ENCODE results near the gene HOXA13. TPM values are rescaled to one million over a fixed set of nuclear protein-coding genes. Genes with fewer than 3 reads are reported as not detected.

HOXA13 gene
- total RNA-seq, 4 donors from 2014 or later = not detected

- Histone ChIP-seq H3K27ac (no peak overlapping the region), H3K36me3 (no peaks in the 10 kb centered on the region), H3K4me3 (replicated peaks in 1 of 3) (no peak overlapping the region), H3K9me3 (no peaks in the 10 kb centered on the region), H3K27me3 (peaks cover 89% of the 10 kb centered on the region), H3K4me1 (peaks cover 20 to 29% of the 10 kb centered on the region in 2 donors)
- TF ChIP-seq POLR2A (IDR thresholded peaks at IDR 0.05) = no peak
- TF ChIP-seq CTCF (IDR thresholded peaks at IDR 0.05) = no peak
- no peak for DNase-seq
- 32 to 41% methylated on average over 12 of the region's 12 CpGs for WGBS, 2 donors
- intact Hi-C loops (cut with DNase I) = loop anchor here (10.0 kb wide), 1 partner anchor 1090 kb away; no protein-coding TSS in a partner anchor
These were observed 24.8 kb downstream of the HOXA13 start for GRCh38 chr7:27174874-27175625.

GRCh38 chr7:27173956-27174873, 25.7 kb downstream of the HOXA13 start, which contains the start of gene HOXA10:
Gene HOXA10, minus strand, starts transcription at chr7:27174320. Its CDS starts 14 bp downstream, at chr7:27174306.
- intact Hi-C loops (cut with DNase I) = loop anchor here (10.0 kb wide), 1 partner anchor 1089 kb away; no protein-coding TSS in a partner anchor
- no peak for TF ChIP-seq CTCF (IDR thresholded peaks at IDR 0.05)
- no peak for TF ChIP-seq POLR2A (IDR thresholded peaks at IDR 0.05)
- Histone ChIP-seq H3K27me3 (peaks cover 89% of the 10 kb centered on the region), H3K36me3 (no peaks in the 10 kb centered on the region), H3K4me1 (peaks cover 14 to 30% of the 10 kb centered on the region in 2 donors), H3K4me3 (replicated peaks in 1 of 3) (peak within 1 kb of the TSS in 2 of 3 donors; percentile 7 to 30), H3K9me3 (no peaks in the 10 kb centered on the region), H3K27ac (no peak within 1 kb of the TSS)
- no peak for DNase-seq
- WGBS, 2 donors = 7 to 9% methylated on average over 27 to 32 of the region's 82 CpGs

- intact Hi-C loops (cut with DNase I) = loop anchor here (10.0 kb wide), 1 partner anchor 1089 kb away; no protein-coding TSS in a partner anchor
- no peak overlapping the region for H3K27ac ChIP-seq
- H3K27me3 ChIP-seq = peaks cover 89% of the 10 kb centered on the region
- peaks cover 14 to 30% of the 10 kb centered on the region in 2 donors for H3K4me1 ChIP-seq
- H3K36me3 ChIP-seq = no peaks in the 10 kb centered on the region
- H3K9me3 ChIP-seq = no peaks in the 10 kb centered on the region
- no peak for TF ChIP-seq CTCF (IDR thresholded peaks at IDR 0.05)
- no peak for TF ChIP-seq POLR2A (IDR thresholded peaks at IDR 0.05)
- 2% methylated on average over 9 of the region's 59 CpGs; no CpG with 5 or more reads in 1 of the 2 donors for WGBS, 2 donors
- no peak for DNase-seq
- peak overlapping the region in 2 of 3 donors; percentile 7 to 30 for H3K4me3 ChIP-seq (replicated peaks in 1 of 3)
These were observed 26.4 kb downstream of the HOXA13 start for GRCh38 chr7:27173511-27173955.

- intact Hi-C loops (cut with DNase I) = loop anchor here (10.0 kb wide), 1 partner anchor 1088 kb away; no protein-coding TSS in a partner anchor
- TF ChIP-seq CTCF (IDR thresholded peaks at IDR 0.05) (no peak), POLR2A (IDR thresholded peaks at IDR 0.05) (no peak)
- H3K9me3 ChIP-seq = no peaks in the 10 kb centered on the region
- 4 to 5% methylated on average over 19 to 32 of the region's 58 CpGs for WGBS, 2 donors
- no peak overlapping the region for H3K27ac ChIP-seq
- no peaks in the 10 kb centered on the region for H3K36me3 ChIP-seq
- no peak for DNase-seq
- peak overlapping the region in 2 of 3 donors; percentile 7 to 30 for H3K4me3 ChIP-seq (replicated peaks in 1 of 3)
- peaks cover 89% of the 10 kb centered on the region for H3K27me3 ChIP-seq
- peaks cover 14 to 30% of the 10 kb centered on the region in 2 donors for H3K4me1 ChIP-seq
These were observed 26.9 kb downstream of the HOXA13 start for GRCh38 chr7:27172823-27173510.
